LNCaP clone FGC (cell line): ENCODE data around the gene COL18A1.

Experiments
- DNase-seq: peaks from one replicate; pipeline ENCODE4 v3.0.0-alpha.2; 2011; ENCODE audit warnings: low read depth
- H3K4me3 ChIP-seq: 2 replicates; pipeline ENCODE4 v1.5.1; 2011; ENCODE audit warnings: mild to moderate bottlenecking, low read depth, low read length, control low read depth
- TF ChIP-seq, protein P1 (sequence below): IDR thresholded peaks from 2 replicates; pipeline ENCODE4 v1.5.1; 2012; ENCODE audit warnings: mild to moderate bottlenecking; ENCODE audit not compliant: control insufficient read depth, insufficient read depth; ENCODE audit errors: extremely low read depth

The COL18A1 gene

GRCh38 chr21:45383615-45384201, 21.3 kb upstream of the COL18A1 start:
- TF ChIP-seq, protein P1, sequence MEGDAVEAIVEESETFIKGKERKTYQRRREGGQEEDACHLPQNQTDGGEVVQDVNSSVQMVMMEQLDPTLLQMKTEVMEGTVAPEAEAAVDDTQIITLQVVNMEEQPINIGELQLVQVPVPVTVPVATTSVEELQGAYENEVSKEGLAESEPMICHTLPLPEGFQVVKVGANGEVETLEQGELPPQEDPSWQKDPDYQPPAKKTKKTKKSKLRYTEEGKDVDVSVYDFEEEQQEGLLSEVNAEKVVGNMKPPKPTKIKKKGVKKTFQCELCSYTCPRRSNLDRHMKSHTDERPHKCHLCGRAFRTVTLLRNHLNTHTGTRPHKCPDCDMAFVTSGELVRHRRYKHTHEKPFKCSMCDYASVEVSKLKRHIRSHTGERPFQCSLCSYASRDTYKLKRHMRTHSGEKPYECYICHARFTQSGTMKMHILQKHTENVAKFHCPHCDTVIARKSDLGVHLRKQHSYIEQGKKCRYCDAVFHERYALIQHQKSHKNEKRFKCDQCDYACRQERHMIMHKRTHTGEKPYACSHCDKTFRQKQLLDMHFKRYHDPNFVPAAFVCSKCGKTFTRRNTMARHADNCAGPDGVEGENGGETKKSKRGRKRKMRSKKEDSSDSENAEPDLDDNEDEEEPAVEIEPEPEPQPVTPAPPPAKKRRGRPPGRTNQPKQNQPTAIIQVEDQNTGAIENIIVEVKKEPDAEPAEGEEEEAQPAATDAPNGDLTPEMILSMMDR, result no peak
- no peak for DNase-seq
- H3K4me3 ChIP-seq, result no peak overlapping the region

DNA sequence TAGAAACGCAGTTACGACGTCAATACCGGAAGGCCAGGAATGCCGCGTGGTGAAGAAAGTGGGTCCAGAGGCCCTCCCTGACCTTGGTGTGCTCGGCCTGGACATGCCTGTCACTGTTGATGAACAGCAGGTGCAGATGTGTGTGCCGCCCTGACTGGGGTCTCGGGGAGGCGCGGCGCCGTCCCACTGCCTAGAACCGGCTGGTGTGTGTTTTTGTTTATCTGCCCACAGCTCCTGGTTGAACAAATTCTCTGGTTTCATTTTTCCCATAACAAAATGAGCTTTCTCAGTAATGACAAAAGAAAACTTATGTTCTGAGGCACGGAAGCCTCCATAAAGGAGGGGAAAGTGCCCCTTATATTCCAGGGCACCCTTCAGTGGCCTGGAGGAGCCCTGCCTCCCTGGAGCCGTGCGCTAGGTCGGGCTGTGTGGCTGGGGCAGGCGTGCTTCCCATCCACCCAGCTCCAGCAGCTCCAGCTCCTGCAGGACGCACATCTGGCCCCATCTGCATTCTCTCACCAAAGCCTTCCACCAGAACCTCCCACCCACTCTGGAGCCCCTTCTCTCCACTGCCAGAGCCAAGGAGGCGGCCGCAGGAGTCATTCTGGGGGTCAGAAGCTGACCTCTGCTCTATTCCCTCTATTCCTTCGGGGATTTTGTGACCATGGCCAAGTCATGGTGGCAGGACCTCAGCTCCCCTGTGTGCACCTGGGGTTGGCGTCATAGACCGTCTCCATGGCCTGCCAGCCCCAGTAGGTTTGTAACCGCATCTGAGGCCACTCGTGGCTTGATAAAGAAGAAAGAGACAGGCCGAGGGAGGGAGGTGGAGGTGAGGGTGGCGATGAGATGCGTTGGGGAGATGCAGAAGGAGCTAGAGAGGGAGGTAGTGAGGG, 20.1 kb upstream of the COL18A1 start:
- TF ChIP-seq, protein P1, result no peak
- no peak overlapping the region for H3K4me3 ChIP-seq
- DNase-seq, result no peak

- TF ChIP-seq, protein P1, result no peak
These were observed 19.4 kb upstream of the COL18A1 start for GRCh38 chr21:45385549-45386050.

DNA sequence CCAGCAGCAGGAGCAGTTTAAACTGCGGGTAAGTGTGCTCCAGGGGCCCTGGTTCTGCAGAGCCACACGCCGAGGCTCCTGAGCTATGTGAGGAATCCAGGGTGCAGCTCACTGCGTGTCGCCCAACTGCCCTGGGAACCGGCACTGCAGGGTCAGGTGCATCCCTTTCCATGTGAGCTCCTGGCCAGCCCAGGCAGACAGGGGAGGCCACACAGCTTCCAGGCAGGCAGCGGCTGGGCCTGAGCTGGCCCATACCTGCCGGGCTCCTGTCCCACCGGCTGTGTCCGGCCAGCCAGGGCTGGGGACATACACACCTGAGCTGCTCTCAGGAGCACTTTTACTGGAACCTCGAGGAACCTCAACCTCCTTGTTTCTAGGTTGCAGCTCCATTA, 18.6 kb upstream of the COL18A1 start:
- no peak overlapping the region for H3K4me3 ChIP-seq
- TF ChIP-seq, protein P1, result no peak
- DNase-seq, result no peak

More at GRCh38 chr21:45385549-45386050, 19.4 kb upstream of the COL18A1 start:
- DNase-seq, result no peak
- H3K4me3 ChIP-seq, result no peak overlapping the region

DNA sequence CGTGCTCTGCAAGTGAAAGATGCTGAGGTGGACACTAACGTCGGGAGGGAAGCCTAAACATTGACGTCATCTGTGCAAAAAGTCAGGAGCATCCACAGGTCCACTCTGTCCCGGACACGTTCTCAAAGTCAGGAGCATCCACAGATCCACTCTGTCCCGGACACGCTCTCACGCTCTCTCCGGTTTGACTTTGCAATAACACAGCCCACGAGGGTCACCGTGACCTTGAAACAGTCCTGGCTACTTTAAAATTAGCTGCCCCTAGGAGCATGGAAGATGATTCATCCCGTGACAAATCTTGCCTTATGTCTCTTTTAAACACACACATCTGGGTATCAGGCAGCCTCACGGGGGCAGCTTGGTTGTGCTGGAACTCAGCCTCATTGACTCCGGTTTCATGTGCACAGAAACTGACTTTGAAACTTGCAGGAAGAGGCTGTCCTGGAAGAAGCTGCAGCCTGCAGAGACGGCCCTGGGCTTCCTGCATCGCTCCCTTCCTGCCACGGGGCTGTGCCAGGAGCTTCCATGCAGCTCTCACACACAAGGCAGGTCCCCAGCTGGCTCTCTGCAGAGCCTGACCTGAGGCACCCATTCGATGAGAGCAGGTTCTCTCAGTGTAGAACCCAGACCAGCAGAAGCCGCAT, 18.1 kb upstream of the COL18A1 start:
- H3K4me3 ChIP-seq, result no peak overlapping the region
- no peak for DNase-seq
- TF ChIP-seq, protein P1, result no peak

- no peak for DNase-seq
- TF ChIP-seq, protein P1, result no peak
- no peak overlapping the region for H3K4me3 ChIP-seq
These were observed 17.5 kb upstream of the COL18A1 start for GRCh38 chr21:45387506-45387905.
